Fibroblast of lung (primary cell): ENCODE results near the gene PROCA1. TPM values are rescaled to one million over a fixed set of nuclear protein-coding genes. Genes with fewer than 3 reads are reported as not detected.

Experiments used
- DNase-seq, 2 donors: peaks; one replicate each; pipeline versions ENCODE4 v3.0.0 to v3.0.0-alpha.2; 2010; ENCODE audit warnings: low read depth in 2 of 2
- H2AFZ ChIP-seq: 2 replicates; pipeline ENCODE4 v1.5.1; 2012; ENCODE audit warnings: low read length, control low read depth, inconsistent platforms
- H3K27ac ChIP-seq: 2 replicates; pipeline ENCODE4 v1.5.1; 2011; ENCODE audit warnings: low read length, control low read depth; ENCODE audit not compliant: insufficient read depth
- H3K27me3 ChIP-seq: 2 replicates; pipeline ENCODE4 v1.5.1; 2011; ENCODE audit warnings: mild to moderate bottlenecking, low read length; ENCODE audit not compliant: control insufficient read depth, insufficient read depth
- H3K36me3 ChIP-seq: 2 replicates; pipeline ENCODE4 v1.5.1; 2011; ENCODE audit warnings: low read length; ENCODE audit not compliant: control insufficient read depth, insufficient read depth
- H3K4me1 ChIP-seq: 2 replicates; pipeline ENCODE4 v1.5.1; 2011; ENCODE audit warnings: low read length; ENCODE audit not compliant: control insufficient read depth, insufficient read depth; ENCODE audit errors: extremely low read depth
- H3K4me2 ChIP-seq: 2 replicates; pipeline ENCODE4 v1.5.1; 2011; ENCODE audit warnings: low read length, control low read depth; ENCODE audit not compliant: insufficient read depth; ENCODE audit errors: extremely low read depth
- H3K4me3 ChIP-seq, 4 experiments: fragments of 200-600 bp in 1 of 4; sonication (generic) in 1 of 4; replicated peaks in 1 of 4; 2 replicates each; pipeline ENCODE4 v1.5.1; 2011 to 2016; ENCODE audit warnings: low read length in 4 of 4, low read depth in 3 of 4, mild to moderate bottlenecking in 3 of 4, control low read depth in 2 of 4, inconsistent platforms in 1 of 4, mixed read lengths in 1 of 4; ENCODE audit not compliant: insufficient read depth in 1 of 4; ENCODE audit errors: control extremely low read depth in 1 of 4
- H3K79me2 ChIP-seq: 2 replicates; pipeline ENCODE4 v1.5.1; 2012; ENCODE audit warnings: mild to moderate bottlenecking, low read length, inconsistent platforms; ENCODE audit not compliant: control insufficient read depth, insufficient read depth
- H3K9ac ChIP-seq: 2 replicates; pipeline ENCODE4 v1.5.1; 2011; ENCODE audit warnings: mild to moderate bottlenecking, low read length, control low read depth; ENCODE audit not compliant: insufficient read depth
- H3K9me3 ChIP-seq: 2 replicates; pipeline ENCODE4 v1.5.1; 2012; ENCODE audit warnings: low read depth, low read length; ENCODE audit not compliant: control insufficient read depth, insufficient read depth
- H4K20me1 ChIP-seq: 2 replicates; pipeline ENCODE4 v1.5.1; 2011; ENCODE audit warnings: low read length; ENCODE audit not compliant: control insufficient read depth, insufficient read depth; ENCODE audit errors: extremely low read depth
- EZH2 ChIP-seq: IDR thresholded peaks from 2 replicates; pipeline ENCODE4 v1.5.1; 2012; ENCODE audit warnings: low read length, control low read depth, mild to moderate bottlenecking; ENCODE audit errors: missing control alignments
- polyA plus RNA-seq, 2 donors: library from polyadenylated mRNA; depleted of rRNA in 1 of 2; stranded (reverse) in 1 of 2; unstranded in 1 of 2; fragments of >200 nt; gene quantifications; 2 replicates each; pipeline ENCODE4 v1.2.1, GENCODE V29; 2011 to 2012; ENCODE audit warnings: missing spikeins in 1 of 2
- total RNA-seq: library from RNA; depleted of rRNA; stranded (reverse); fragments of >200 nt; gene quantifications from 2 replicates; pipeline ENCODE4 v1.2.1, GENCODE V29; 2014
- TF ChIP-seq, protein P1 (sequence below), 2 donors: IDR thresholded peaks in 1 of 2; conservative IDR thresholded peaks in 1 of 2; 1 replicate in 1 of 2; 2 replicates in 1 of 2; pipeline ENCODE4 v1.5.1; 2011 to 2012; ENCODE audit warnings: low read length in 2 of 2, control low read depth in 1 of 2, inconsistent platforms in 1 of 2, low read depth in 1 of 2, mild to moderate bottlenecking in 1 of 2

Gene PROCA1
- total and polyA plus RNA-seq, 2 donors (not counting 1 experiment from before 2014, with no cell fraction given), result 0.85 to 2.6 TPM

GRCh38 chr17:28719021-28719433 is 7.3 kb upstream of the PROCA1 start:
- no peaks in the 10 kb centered on the region for H4K20me1 ChIP-seq
- no peaks in the 10 kb centered on the region for H3K27me3 ChIP-seq
- H3K79me2 ChIP-seq, result peaks cover 60% of the 10 kb centered on the region

DNA sequence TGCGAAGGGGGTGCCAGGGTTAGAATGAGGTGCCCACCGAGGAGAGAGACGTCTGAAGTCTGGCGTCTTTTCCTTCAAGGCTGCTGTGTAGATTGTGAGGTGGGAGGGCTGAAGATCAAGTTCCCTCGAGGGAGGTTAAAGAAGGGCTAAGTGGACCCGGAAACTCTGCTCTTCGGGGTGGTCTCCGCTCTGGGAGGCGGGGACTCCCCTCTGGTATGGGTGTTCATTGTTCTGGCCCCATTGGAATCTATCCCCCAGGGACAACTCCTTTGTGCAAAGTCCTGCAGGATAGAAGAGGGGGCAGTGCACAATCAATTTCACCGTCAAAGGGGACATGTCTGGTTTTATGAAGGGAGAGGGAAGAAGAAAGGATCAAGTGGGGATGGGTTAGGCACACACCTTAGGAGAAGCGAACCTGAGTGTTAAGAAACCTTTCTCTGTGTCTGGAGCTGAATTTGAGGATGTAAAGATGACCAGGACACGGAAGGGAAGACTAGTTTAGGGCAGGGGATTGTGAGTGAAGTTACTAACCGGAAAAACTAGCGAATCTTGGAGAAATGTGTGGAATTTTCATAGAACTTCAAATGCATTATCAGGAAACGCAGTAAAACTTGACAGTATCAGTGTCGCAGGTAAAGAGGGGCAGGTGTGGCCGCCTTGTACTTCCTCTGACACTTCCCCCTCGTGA is 6.8 kb upstream of the PROCA1 start:
- peak overlapping the region; percentile 88 for H3K27ac ChIP-seq
- H3K4me1 ChIP-seq, result peaks cover 10% of the 10 kb centered on the region
- H3K36me3 ChIP-seq, result peaks cover 28% of the 10 kb centered on the region
- peak overlapping the region; percentile 21 to 75 (median 47) for H3K4me3 ChIP-seq
- no peak for DNase-seq
- TF ChIP-seq EZH2, result no peak
- TF ChIP-seq, protein P1, sequence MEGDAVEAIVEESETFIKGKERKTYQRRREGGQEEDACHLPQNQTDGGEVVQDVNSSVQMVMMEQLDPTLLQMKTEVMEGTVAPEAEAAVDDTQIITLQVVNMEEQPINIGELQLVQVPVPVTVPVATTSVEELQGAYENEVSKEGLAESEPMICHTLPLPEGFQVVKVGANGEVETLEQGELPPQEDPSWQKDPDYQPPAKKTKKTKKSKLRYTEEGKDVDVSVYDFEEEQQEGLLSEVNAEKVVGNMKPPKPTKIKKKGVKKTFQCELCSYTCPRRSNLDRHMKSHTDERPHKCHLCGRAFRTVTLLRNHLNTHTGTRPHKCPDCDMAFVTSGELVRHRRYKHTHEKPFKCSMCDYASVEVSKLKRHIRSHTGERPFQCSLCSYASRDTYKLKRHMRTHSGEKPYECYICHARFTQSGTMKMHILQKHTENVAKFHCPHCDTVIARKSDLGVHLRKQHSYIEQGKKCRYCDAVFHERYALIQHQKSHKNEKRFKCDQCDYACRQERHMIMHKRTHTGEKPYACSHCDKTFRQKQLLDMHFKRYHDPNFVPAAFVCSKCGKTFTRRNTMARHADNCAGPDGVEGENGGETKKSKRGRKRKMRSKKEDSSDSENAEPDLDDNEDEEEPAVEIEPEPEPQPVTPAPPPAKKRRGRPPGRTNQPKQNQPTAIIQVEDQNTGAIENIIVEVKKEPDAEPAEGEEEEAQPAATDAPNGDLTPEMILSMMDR (conservative IDR thresholded peaks at IDR 0.05 in 1 of 2, IDR thresholded peaks at IDR 0.05 in 1 of 2; ENCODE audit: low read depth in 1 of 2, low read length in 2 of 2), result no peak
- H2AFZ ChIP-seq, result no peak overlapping the region
- H3K9me3 ChIP-seq, result no peaks in the 10 kb centered on the region
- H4K20me1 ChIP-seq, result no peaks in the 10 kb centered on the region
- H3K79me2 ChIP-seq, result peaks cover 60% of the 10 kb centered on the region
- H3K4me2 ChIP-seq, result peak overlapping the region; percentile 79
- peak overlapping the region; percentile 27 for H3K9ac ChIP-seq
- H3K27me3 ChIP-seq, result no peaks in the 10 kb centered on the region

More at GRCh38 chr17:28719021-28719433, 7.3 kb upstream of the PROCA1 start:
- Histone ChIP-seq H3K4me3 (peak overlapping the region; percentile 2 to 89 (median 44)), H3K9ac (peak overlapping the region; percentile 32), H3K9me3 (no peaks in the 10 kb centered on the region), H3K4me1 (peaks cover 10% of the 10 kb centered on the region), H3K27ac (peak overlapping the region; percentile 88), H3K4me2 (peak overlapping the region; percentile 80), H2AFZ (no peak overlapping the region), H3K36me3 (peaks cover 26% of the 10 kb centered on the region)
- TF ChIP-seq, protein P1 (conservative IDR thresholded peaks at IDR 0.05 in 1 of 2, IDR thresholded peaks at IDR 0.05 in 1 of 2; ENCODE audit: low read depth in 1 of 2, low read length in 2 of 2), result no peak
- no peak for TF ChIP-seq EZH2
- no peak for DNase-seq

GRCh38 chr17:28717578-28718332 is 6.1 kb upstream of the PROCA1 start, which contains the start of gene RAB34:
RAB34 (minus strand) TSS chr17:28717868; CDS start chr17:28717266, 602 bp downstream.
- Histone ChIP-seq H3K79me2 (peaks cover 54% of the 10 kb centered on the region), H3K9me3 (no peaks in the 10 kb centered on the region), H4K20me1 (no peaks in the 10 kb centered on the region), H3K4me3 (peak within 1 kb of the TSS; percentile 75 to 86 (median 84)), H3K4me2 (peak within 1 kb of the TSS; percentile 88), H3K9ac (peak within 1 kb of the TSS; percentile 91), H3K27me3 (no peaks in the 10 kb centered on the region), H3K36me3 (peaks cover 29% of the 10 kb centered on the region), H2AFZ (no peak within 1 kb of the TSS), H3K4me1 (peaks cover 11% of the 10 kb centered on the region), H3K27ac (peak within 1 kb of the TSS; percentile 88)
- TF ChIP-seq, protein P1 (conservative IDR thresholded peaks at IDR 0.05 in 1 of 2, IDR thresholded peaks at IDR 0.05 in 1 of 2; ENCODE audit: low read depth in 1 of 2, low read length in 2 of 2), result peak; percentile 16 to 19
- no peak for TF ChIP-seq EZH2
- peak; percentile 91 to 92 for DNase-seq
